AG09319 (cell line): ENCODE measurements around the gene FTSJ1.

ENCODE experiments used
- DNase-seq: peaks from one replicate; pipeline ENCODE4 v3.0.0-alpha.2; 2010; ENCODE audit warnings: low read depth; ENCODE audit errors: extremely low read depth
- TF ChIP-seq, protein P1 (sequence below): IDR thresholded peaks from 2 replicates; pipeline ENCODE4 v1.5.1; 2011; ENCODE audit warnings: low read depth, mild to moderate bottlenecking, inconsistent platforms, low read length, moderate library complexity

FTSJ1 gene

GRCh38 chrX:48472225-48472624 is 3.8 kb upstream of the FTSJ1 start:
- no peak for DNase-seq
- TF ChIP-seq, protein P1, sequence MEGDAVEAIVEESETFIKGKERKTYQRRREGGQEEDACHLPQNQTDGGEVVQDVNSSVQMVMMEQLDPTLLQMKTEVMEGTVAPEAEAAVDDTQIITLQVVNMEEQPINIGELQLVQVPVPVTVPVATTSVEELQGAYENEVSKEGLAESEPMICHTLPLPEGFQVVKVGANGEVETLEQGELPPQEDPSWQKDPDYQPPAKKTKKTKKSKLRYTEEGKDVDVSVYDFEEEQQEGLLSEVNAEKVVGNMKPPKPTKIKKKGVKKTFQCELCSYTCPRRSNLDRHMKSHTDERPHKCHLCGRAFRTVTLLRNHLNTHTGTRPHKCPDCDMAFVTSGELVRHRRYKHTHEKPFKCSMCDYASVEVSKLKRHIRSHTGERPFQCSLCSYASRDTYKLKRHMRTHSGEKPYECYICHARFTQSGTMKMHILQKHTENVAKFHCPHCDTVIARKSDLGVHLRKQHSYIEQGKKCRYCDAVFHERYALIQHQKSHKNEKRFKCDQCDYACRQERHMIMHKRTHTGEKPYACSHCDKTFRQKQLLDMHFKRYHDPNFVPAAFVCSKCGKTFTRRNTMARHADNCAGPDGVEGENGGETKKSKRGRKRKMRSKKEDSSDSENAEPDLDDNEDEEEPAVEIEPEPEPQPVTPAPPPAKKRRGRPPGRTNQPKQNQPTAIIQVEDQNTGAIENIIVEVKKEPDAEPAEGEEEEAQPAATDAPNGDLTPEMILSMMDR: no peak

- no peak for DNase-seq
- TF ChIP-seq, protein P1: no peak
Observed at GRCh38 chrX:48472851-48473703, 2.9 kb upstream of the FTSJ1 start.

DNA sequence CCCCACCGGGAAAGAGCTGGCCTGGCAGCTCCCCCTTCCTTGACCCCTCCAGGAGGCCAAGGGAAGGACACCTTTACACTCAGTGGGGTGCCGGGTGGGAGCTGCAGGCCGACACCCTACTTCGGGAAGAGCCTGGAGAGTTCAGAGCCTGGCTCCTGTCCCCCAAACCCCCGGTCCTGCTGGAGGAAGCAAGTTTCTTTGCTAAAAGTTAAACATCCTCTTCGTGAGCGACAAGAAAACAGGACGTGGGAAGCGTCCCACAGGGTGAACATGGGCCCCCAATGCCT is 2.4 kb upstream of the FTSJ1 start:
- DNase-seq: no peak
- TF ChIP-seq, protein P1: no peak

- DNase-seq: no peak
- TF ChIP-seq, protein P1: peak; percentile 23
Observed at GRCh38 chrX:48474127-48474526, 1.9 kb upstream of the FTSJ1 start.

DNA sequence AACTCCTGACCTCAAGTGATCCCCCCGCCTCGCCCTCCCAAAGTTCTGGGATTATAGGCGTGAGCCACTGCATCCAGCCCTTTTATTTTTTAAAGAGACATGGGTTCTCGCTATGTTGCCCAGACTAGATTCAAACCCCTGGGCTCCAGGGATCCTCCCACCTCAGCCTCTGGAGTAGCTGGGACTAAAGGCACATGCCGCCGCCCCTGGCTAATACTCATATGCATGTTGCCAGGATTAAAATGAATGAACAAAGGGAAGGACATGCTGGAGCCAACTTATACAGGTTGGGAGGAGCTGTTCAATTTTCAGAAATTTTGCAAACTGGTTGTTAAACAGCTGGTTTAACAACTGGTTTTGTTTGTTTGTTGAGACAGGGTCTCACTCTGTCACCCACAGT is 1.4 kb upstream of the FTSJ1 start:
- DNase-seq: no peak
- TF ChIP-seq, protein P1: no peak

GRCh38 chrX:48475296-48475695 is 703 bp upstream of the FTSJ1 start:
- TF ChIP-seq, protein P1: no peak
- no peak for DNase-seq

DNA sequence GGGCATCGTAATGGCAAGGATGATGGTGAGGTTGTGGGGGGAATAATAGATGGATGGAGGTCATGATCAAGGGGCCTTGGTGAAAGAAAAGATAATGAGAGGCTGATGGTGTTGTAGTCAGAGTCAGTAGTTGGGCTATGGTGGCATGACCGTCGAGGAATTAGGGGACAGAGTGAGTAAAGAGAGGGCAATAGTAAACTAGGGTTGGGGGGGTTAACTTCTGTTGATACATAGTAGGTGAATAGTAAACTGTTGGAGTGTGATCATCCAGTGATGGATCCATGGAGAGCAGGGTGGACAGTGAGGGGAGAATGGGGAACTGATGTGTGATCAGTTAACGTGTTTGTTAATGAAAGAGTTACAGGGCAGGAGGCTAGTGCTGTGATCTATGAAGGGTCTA is 920 bp downstream of the FTSJ1 start:
- TF ChIP-seq, protein P1: no peak

More for the DNA sequence above, 920 bp downstream of the FTSJ1 start:
- no peak for DNase-seq
